SK-N-DZ (cell line): ENCODE results near the gene LTB4R. TPM values are rescaled to one million over a fixed set of nuclear protein-coding genes. Genes with fewer than 3 reads are reported as not detected.
A peak's percentile ranks its signal among the peaks of the same experiment; 100 is the strongest.

ENCODE experiments used
- DNase-seq: peaks from one replicate; pipeline ENCODE4 v3.0.0-alpha.2; 2015; ENCODE audit warnings: low spot score
- polyA plus RNA-seq, 2 experiments: library from polyadenylated mRNA; depleted of rRNA; stranded (reverse); fragments of >200 nt; gene quantifications; 2 replicates each; pipeline ENCODE4 v1.2.3, GENCODE V29; 2014

Gene LTB4R, protein sequence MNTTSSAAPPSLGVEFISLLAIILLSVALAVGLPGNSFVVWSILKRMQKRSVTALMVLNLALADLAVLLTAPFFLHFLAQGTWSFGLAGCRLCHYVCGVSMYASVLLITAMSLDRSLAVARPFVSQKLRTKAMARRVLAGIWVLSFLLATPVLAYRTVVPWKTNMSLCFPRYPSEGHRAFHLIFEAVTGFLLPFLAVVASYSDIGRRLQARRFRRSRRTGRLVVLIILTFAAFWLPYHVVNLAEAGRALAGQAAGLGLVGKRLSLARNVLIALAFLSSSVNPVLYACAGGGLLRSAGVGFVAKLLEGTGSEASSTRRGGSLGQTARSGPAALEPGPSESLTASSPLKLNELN
- 3.2 and 6.4 TPM in 2 replicates for polyA plus RNA-seq (2014; cell fraction: cytosol; rRNA removed)
- polyA plus RNA-seq (2014; cell fraction: nucleus; rRNA removed) = 24.6 and 62.2 TPM in 2 replicates

DNA sequence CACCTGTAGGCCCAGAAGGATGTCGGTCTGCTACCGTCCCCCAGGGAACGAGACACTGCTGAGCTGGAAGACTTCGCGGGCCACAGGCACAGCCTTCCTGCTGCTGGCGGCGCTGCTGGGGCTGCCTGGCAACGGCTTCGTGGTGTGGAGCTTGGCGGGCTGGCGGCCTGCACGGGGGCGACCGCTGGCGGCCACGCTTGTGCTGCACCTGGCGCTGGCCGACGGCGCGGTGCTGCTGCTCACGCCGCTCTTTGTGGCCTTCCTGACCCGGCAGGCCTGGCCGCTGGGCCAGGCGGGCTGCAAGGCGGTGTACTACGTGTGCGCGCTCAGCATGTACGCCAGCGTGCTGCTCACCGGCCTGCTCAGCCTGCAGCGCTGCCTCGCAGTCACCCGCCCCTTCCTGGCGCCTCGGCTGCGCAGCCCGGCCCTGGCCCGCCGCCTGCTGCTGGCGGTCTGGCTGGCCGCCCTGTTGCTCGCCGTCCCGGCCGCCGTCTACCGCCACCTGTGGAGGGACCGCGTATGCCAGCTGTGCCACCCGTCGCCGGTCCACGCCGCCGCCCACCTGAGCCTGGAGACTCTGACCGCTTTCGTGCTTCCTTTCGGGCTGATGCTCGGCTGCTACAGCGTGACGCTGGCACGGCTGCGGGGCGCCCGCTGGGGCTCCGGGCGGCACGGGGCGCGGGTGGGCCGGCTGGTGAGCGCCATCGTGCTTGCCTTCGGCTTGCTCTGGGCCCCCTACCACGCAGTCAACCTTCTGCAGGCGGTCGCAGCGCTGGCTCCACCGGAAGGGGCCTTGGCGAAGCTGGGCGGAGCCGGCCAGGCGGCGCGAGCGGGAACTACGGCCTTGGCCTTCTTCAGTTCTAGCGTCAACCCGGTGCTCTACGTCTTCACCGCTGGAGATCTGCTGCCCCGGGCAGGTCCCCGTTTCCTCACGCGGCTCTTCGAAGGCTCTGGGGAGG, at the start of gene LTB4R:
TSS of gene LTB4R (plus strand) at position 857 of the 959 bp plus-strand sequence. CDS start 4,150 bp downstream, outside the sequence.
- DNase-seq = no peak

DNA sequence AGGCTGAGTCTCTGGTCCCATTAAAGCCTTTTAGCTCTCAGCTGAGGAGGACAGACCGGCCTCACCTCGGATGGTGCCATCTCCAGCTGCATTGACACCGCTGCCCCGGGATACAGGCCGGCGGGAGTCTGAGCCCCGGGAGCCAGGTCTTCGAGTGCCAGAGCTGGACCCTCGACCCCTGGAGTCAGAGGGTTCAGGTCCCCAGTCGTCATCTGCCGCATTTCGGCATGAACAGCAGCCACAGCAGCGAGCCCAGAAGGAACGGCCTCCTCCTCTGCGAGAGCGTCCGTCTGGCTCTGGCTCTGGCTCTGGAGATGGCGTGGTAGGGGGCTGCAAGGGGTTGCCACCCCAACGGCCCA, 49.4 kb upstream of the LTB4R start:
- DNase-seq = no peak

DNA sequence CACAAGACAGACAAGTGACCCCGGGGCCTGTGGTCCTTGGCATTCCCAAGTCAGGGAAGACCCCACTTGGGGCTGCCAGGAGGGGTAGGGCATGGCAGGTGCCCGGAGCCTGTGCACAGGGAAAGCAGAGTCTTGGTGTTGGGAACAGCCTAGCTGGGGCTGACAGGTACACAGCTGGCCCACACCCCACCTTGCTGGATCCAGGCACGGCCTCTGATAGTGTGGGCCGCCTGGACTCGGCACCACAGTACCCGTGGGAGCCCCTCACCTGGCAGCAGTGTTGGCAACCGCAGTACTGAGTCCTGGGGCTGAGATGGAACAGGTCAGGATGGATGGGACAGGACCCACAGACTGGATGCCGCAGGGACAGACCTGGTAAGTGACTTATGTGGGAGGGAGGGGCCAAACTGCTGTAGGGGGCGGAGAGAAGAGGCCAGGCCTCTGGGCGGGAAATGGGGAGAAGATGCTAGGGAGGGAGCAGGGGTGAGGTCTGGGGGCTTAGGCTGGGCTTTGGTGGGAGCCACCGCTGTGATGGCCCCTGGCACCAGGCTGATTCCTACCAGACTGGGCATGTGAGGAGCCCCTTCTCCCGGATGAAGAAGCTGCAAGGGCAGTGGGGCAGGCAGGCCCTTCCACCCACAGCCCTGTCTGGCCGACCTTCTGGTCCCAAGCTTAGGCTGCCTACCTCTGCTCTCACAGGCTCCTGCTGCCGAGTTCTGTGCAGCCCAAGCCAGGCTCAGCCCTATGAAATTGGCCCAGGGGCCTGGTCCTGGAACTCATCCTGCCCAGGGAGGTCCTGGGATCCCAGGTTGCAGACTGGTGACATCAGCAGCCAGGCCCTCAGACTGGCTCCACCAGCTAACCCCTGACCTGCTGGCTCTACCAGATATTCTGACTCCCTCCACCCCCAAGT, 48.2 kb upstream of the LTB4R start, which contains the start of gene TGM1:
TSS of gene TGM1 (minus strand) at position 357 of the 913 bp plus-strand sequence. CDS start 825 bp downstream, outside the sequence.
- no peak for DNase-seq

DNA sequence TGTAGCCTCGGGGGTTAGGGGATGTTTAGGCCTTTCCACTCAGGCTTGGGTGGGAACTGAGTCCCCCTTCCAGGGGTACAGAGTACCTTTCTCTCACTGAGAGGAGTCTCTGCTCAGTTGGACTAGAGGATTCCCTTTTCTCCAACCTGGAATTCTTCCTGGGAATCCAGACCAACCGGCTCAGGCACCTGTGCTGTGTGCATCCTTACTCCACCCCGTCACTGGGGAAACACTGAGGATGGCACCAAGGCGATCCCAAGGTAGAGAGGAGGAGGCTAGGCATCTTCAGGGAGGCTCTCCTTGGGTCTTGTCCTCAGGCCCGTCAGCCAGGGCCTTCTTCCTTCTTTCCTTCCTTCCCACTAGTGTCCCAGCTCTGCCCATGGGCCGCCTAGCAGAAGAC, 47.5 kb upstream of the LTB4R start:
- no peak for DNase-seq

DNA sequence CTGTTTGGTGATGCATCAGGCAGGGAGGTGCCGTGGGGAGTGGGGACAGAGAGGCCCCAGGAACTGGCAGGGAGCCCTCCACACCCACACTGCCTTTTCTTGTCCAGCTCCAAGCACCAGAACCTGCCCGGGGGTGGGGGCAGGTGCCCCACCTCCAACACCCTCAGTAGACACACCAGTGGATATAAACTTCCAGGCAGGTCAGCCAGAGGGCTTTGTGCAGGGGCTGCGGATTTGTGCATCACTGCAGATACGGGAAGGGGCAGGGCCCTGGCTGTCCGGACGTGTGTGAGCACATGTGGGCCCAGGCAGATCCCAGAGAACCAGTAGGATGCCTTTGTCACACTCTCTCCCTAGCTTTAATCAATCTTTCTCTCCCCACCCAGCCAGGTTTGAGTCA, 47.0 kb upstream of the LTB4R start:
- DNase-seq = no peak

DNA sequence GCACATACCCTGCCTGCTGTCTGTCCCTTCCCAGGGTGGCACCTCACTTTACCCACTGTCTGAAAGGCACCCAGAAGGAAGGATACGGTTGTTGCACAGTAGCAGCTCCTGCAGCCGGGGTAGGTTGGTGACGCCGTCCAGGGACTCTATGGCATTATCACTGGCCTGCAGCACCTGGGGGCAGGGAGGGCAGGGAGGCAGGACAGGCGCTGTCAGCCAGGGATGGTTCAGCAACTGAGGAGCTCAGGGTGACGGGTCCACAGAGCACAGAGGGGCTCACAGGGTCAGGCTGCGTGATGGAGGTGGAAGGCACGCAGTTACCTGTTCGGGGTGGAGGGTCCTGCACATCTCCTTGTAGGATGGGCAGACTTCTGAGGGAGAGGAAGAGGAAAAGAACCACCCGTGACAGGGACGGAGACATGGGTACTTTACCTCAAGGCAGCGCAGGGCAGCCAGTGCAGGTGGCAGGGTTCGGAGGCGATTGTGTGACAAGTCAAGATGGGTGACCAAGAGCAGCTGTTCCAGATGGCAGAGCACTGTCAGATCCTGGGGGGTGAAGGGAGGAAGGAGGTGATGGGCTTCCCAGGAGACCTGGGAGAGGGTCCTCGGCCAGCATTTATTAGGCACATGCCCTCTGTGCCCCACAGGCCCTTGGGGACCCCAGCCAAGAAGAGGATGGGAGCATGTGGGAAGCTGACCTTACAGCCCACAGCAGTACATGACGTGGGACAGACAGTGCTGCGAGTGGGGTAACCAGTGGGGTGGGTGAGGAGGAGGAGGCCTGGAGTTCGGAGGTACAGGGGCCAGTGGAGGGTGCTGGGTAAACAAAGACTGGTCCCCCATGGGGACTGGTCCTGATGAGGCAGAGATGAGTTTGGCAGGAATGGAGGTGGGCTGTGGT, 44.7 kb upstream of the LTB4R start:
- DNase-seq = no peak

DNA sequence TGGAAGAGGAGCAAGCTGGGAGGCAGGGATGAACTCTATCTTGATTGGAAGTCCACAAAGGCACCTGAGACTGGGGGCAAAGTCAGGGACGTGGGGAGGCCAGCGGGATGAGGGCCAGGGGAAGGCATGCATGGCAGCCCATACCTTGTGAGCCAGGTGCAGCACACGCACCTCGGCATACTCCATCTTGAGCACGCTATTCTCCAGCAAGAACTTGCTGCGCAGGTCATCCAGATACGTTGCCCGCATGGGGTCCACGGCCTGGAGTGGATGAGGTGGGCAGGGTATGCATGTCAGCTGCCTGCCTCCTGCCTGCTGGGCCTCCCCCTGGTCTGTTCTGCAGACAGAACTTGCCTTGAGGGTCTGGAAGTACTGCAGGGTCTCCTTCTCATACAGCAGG, 43.8 kb upstream of the LTB4R start:
- DNase-seq = no peak

DNA sequence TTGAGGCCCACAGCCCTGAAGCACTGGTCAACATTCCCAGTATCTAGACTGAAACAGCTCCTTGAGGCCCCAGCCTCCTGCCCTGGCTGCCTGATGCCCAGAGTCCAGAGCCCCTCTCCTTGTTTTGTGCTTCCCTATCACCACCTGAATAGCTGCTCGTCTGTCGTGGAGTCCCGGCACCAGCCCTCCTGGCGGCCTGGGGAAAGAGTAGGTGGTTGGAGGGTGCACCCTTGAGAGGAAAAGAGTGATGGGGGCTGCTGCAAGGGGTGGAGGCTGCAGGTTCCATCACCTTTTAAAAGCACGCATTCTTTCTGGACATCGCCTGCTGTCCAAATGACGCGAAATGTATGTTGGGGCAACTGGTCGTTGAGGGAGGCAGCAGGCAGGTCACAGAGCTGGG, 43.1 kb upstream of the LTB4R start:
- no peak for DNase-seq

DNA sequence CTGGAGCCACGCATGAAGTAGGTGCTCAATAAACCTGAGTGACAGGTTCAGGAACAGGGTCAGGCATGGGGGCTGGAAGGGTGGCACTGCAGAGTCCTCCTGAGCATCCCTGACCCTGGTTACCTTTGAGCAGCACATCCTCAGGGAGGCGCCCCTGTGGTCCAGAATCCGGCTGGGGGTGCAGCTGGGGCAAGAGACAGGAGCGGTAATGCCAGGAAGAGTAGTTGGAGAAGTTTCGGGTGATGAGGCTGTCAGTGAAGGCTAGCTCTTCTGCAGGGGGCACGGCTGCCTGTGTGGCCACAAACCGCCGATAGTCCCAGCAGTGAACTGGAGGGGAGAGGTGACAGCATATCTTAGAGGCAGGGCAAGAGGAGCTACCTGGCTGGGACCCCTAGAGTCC, 41.9 kb upstream of the LTB4R start:
- no peak for DNase-seq

DNA sequence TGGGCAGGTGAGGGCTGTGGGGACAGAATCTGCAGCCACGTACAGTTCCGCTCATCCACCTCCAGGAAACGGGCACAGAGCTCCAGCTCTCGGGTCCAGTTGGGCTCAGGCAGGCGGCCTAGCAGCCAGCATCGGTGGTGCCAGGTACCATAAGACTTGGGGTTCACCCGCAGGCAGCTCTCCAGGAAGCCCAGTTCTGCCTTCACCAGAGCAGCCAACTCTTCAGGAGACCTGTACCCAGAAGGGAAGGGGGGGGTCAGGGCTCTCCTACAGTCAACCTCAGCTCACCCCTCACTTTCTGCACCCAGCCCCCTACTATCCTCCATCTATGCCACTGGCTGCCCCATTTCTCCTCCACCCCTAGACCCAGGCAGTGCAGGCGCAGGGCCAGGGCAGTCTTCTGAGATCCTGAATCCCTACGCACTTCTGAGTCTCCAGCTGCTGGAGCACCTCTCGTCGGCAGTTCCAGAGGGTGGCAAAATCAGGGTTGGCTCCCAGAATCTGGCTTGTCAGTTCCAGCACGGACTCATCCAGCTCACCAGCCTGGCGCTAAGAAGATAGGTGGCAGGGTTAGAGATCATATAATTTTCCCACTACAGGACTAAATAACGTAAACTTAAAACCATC, 41.3 kb upstream of the LTB4R start:
- DNase-seq = no peak

DNA sequence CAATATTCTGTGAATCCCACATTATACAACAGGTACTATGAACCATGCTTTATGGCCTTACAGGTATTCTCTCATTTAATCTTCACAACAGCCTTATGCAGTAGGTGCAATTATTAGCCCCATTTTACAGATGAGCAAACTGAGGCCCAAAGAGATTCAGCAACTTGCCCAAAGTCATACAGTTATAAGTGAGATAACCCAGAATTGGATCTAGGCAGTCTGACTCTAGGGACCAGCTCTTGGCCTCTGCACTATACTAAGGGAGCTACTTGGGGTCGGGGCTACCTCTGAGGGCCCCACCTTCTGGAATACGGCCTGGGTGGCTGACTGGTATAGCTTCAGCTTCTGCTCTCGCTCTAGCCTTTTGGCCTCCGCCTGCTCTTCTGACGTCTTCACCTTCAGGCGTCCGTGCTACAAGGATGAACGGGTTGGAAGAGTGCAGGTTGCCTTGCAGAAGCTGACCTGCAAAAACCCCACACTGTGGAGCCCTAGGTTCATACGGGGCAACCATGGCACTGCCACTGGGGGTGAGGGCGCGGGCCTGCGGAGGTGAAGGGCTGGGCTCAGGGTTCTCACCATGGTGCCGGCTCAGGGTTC, 40.7 kb upstream of the LTB4R start:
- DNase-seq = no peak

DNA sequence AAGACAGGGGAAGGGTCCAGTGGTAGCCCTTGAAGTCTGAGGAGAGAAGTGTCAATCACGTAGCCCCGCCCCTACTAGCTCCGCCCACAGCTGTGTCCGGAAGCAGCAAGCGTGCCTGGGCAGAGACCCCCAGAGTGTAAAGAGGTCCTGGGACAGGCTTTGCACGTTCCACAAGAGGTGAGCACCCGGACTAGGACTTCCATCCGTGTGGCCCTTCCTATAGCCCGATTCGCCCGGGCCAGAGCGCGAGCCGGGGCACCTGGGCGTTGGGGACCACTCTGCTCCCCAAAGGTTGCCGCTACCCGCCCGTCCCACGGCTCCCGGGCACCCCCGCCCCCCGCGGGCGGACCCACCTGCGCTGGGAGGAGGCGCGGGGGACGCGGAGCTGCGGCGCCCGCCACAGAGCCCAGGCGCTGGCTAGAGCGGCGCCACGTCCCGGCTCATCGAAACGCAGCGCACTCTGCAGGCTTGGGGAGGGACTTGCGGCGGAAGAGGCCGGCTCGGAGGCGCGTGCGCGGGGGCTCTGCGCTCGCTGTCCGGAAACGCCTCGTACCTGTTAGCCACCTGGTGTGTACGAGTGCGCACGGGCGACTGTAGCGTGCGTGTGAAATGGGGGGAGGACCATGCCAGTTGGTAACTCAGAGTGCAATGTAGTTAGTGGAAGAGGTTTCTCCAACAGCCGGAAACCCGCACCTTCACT, 40.0 kb upstream of the LTB4R start, which contains the start of gene RABGGTA:
TSS of gene RABGGTA (minus strand) at position 464 of the 700 bp plus-strand sequence. CDS start 482 bp downstream, outside the sequence.
- DNase-seq = peak; percentile 94

DNA sequence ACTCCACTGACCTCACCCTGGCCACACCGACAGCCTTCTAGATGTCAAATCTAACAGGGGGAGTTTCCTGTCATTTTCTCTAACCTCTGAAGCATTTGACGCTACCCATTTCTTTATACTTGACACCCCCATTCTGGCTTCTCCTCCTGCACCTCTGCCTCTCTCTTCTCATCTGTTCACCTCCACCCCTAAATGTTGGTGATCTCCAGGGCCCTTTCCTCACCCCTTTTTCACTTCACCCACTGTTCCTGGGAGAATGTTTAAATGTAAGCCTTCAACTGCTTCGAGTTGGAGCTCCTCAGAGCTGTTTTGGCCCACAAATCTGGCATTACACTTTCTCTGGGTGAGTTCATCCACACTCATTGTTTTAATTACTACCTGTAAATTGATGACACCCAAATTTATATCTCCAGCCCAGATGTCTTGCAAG, 39.5 kb upstream of the LTB4R start:
- DNase-seq = no peak

DNA sequence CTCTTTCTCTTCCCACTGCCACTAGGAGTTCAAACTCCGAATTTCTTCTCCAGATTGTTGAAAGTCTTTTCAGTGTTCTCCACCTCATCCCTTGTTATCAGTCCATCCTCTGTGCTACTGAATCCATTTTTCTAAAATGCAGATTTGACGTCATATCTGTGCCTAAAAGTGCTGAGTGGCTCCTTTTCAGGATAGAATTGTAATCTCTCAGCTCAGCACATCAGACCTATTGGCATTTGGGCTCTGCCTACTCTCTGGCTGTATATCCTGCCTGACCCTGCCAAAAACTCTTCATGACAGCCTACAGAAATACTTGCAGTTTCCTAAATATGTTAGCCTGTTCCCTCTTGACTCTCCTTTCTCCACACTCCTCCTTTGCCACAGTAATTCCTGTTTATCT, 38.8 kb upstream of the LTB4R start:
- no peak for DNase-seq

DNA sequence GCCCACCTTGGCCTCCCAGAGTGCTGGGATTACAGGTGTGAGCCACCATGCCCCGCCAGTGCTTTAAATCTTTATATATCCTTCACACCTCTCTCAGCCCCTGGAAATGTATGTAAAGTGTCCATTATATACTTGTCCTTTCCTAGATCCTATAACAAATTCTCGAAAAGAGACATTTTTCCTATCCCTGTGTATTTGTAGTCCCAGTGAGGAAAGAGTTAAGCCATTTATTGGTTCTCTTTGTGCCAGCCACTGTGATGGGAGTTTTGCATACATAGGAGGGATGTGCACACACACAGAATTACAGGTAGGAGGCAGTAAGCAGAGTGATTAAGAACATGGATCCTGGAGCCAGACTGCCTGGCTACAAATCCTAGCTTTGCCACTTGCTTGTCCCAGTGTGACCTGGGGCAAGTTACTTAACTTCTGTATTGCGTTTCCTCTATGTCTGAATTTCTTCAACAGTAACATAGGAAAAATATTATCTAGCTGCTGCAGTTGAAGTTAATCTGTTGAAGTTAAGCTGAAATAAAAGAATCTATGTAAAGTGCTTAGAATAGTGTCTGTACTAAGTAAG, 37.8 kb upstream of the LTB4R start:
- DNase-seq = no peak

DNA sequence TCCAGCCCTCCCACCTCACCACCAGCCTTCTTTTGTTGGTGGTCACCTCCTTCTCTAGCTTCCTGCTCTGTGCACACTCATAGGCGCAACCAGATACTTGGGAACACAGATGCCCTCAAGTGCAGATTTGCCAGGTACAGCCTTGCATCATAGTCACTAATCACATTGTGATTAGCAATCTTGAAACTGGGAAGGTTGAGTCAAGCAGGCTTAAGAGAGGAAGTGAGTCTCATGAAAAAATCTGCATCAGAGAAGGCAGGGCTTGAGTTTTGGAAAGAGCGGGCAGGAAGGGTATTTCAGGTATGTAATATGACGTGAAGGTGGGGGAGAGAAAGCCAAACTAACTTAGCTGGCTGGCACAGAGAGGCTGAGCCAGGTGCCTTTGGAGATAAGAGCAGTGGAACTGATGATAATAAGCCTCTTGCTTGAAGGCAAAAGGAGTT, 37.2 kb upstream of the LTB4R start:
- DNase-seq = no peak

DNA sequence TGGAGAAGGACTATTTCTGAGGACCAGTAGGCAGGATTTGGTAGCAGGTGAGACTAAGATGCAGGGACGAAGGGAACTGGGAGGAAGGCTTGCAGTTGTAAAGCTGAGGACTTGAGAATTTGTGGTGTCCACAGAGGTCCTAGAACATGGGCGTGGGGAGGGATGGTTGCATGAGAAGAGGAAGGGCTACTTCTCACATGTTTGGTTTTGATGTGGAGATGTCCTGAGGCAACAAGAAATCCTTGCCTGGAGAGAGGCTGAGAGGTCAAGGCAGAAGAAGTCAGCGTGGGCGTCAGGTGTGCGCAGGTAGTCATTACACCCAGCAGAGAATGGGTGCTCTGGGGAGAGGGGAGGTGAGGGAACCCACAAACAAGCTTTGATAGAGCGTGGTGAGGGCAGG, 34.2 kb upstream of the LTB4R start:
- DNase-seq = no peak
